ENCODE measurements around the gene PEX14. TPM values are rescaled to one million over a fixed set of nuclear protein-coding genes. Genes with fewer than 3 reads are reported as not detected.

Gene PEX14
- total RNA-seq, 1 donor from 2014 or later = 17.4 TPM

DNA sequence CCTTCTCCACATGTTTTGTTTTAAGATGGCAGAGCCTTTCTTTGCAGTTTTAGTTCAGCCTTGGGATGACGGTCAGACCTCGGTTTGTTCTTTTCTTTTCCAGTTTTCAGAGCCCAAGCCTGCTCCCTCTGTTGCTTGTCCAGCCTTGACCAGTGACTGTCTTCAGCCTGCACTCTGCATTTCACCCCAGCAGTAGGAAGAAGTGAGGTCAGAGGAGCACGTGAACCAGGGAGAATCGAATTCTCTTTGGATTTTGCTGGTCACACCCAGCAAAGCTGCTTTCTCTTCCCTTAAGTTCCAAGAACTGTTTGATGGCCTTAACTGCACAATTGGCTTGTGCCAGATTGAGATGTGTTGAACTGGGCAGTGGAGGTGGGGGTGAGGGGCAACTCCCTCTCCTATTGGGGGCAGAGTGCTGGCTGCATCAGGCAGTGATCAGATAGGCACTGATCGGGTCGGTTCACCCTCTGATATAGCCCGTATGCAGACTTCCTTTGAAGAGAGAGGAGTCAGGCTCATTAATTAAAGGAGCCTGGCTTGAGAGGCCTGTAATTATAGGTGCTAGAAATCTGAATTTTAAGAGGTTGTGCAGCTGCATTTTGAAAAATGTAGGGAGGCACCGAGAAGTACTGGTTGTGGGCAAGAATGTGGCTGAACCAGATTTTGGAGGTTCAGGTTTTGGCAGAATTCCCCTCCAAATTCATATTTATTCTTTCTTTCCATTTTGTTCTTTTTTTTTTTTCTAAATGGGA lies 42.4 kb downstream of the PEX14 start:
- TF ChIP-seq, protein P1, sequence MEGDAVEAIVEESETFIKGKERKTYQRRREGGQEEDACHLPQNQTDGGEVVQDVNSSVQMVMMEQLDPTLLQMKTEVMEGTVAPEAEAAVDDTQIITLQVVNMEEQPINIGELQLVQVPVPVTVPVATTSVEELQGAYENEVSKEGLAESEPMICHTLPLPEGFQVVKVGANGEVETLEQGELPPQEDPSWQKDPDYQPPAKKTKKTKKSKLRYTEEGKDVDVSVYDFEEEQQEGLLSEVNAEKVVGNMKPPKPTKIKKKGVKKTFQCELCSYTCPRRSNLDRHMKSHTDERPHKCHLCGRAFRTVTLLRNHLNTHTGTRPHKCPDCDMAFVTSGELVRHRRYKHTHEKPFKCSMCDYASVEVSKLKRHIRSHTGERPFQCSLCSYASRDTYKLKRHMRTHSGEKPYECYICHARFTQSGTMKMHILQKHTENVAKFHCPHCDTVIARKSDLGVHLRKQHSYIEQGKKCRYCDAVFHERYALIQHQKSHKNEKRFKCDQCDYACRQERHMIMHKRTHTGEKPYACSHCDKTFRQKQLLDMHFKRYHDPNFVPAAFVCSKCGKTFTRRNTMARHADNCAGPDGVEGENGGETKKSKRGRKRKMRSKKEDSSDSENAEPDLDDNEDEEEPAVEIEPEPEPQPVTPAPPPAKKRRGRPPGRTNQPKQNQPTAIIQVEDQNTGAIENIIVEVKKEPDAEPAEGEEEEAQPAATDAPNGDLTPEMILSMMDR (IDR thresholded peaks at IDR 0.05) = no peak
- H3K27me3 Mint-ChIP-seq (ENCODE audit: low read depth) = no peaks in the 10 kb centered on the region
- DNase-seq (ENCODE audit: low spot score) = no peak
- peaks cover 2% of the 10 kb centered on the region for H3K36me3 Mint-ChIP-seq (ENCODE audit: low read depth)
- no peaks in the 10 kb centered on the region for H3K9me3 Mint-ChIP-seq (ENCODE audit: low read depth)
- peaks cover 28% of the 10 kb centered on the region for H3K4me1 Mint-ChIP-seq (ENCODE audit: low read depth)
- no peak overlapping the region for H3K27ac Mint-ChIP-seq (ENCODE audit: unreplicated experiment)
- no peak overlapping the region for H3K4me3 Mint-ChIP-seq (ENCODE audit: unreplicated experiment)

DNA sequence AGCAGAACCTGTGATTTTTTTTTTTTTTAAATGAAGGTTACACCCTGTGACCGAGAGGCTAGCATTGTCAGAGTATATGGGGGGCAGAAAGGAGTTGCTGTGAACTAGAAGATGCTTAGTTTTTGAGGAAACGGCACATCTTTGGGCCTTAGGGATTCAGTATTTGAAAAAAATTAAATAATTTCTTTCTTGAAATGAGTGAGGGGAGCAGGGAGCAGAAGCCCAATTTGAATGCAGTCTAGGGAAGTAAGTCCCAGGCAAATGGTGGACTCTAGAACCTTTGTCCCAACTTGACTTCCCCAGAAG lies 42.9 kb downstream of the PEX14 start:
- Mint-ChIP-seq H3K27me3 (ENCODE audit: low read depth) (no peaks in the 10 kb centered on the region), H3K9me3 (ENCODE audit: low read depth) (no peaks in the 10 kb centered on the region), H3K4me1 (ENCODE audit: low read depth) (peaks cover 28% of the 10 kb centered on the region), H3K36me3 (ENCODE audit: low read depth) (peaks cover 2% of the 10 kb centered on the region), H3K27ac (ENCODE audit: unreplicated experiment) (no peak overlapping the region), H3K4me3 (ENCODE audit: unreplicated experiment) (no peak overlapping the region)
- TF ChIP-seq, protein P1 (IDR thresholded peaks at IDR 0.05) = no peak
- no peak for DNase-seq (ENCODE audit: low spot score)

DNA sequence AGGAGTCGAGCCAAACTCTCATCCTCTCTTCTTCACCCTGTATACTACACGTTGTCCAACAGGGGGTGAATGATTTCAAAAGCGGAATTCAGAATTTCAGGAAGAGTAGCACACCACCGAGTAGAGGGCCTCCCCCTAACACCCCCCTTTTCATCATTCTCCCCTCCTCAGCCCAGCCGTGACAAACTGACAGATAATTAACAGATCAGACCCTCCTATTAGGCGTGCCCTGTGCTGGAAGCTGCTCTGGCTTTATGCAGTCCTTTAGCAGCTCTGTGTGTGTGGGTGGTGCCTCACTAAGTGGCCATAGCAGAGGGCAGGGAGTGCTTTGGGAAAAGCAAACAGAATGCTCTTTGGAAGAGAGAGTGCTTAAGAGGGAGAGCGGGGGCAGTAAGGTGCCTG lies 44.3 kb downstream of the PEX14 start:
- H3K9me3 Mint-ChIP-seq (ENCODE audit: low read depth) = no peaks in the 10 kb centered on the region
- H3K4me3 Mint-ChIP-seq (ENCODE audit: unreplicated experiment) = no peak overlapping the region
- DNase-seq (ENCODE audit: low spot score) = no peak
- H3K36me3 Mint-ChIP-seq (ENCODE audit: low read depth) = peaks cover 2% of the 10 kb centered on the region
- TF ChIP-seq, protein P1 (IDR thresholded peaks at IDR 0.05) = peak; percentile 28
- H3K4me1 Mint-ChIP-seq (ENCODE audit: low read depth) = peaks cover 19% of the 10 kb centered on the region
- no peak overlapping the region for H3K27ac Mint-ChIP-seq (ENCODE audit: unreplicated experiment)
- no peaks in the 10 kb centered on the region for H3K27me3 Mint-ChIP-seq (ENCODE audit: low read depth)

DNA sequence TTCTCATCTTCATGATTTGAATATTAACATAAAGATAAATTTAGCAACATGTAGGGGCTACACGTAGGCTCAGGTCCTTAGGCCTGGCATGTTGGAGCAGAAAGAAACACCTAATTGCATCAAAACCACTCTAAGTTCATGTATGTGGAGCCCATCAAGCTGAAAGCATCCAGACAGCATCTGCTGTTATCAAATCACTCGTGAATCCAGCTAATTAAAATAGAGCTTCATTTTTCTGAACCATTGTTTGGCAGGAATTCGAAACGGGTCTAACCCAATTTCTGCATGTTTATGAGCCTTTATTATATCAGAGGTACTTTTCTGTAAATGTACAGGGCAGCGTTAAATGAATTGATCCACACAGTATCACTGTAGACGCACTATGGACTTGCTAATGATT lies 45.7 kb downstream of the PEX14 start:
- no peak for DNase-seq (ENCODE audit: low spot score)
- TF ChIP-seq, protein P1 (IDR thresholded peaks at IDR 0.05) = no peak
- H3K27me3 Mint-ChIP-seq (ENCODE audit: low read depth) = no peaks in the 10 kb centered on the region
- no peak overlapping the region for H3K4me3 Mint-ChIP-seq (ENCODE audit: unreplicated experiment)
- peaks cover 2% of the 10 kb centered on the region for H3K36me3 Mint-ChIP-seq (ENCODE audit: low read depth)
- no peak overlapping the region for H3K27ac Mint-ChIP-seq (ENCODE audit: unreplicated experiment)
- peaks cover 10% of the 10 kb centered on the region for H3K4me1 Mint-ChIP-seq (ENCODE audit: low read depth)
- H3K9me3 Mint-ChIP-seq (ENCODE audit: low read depth) = no peaks in the 10 kb centered on the region

DNA sequence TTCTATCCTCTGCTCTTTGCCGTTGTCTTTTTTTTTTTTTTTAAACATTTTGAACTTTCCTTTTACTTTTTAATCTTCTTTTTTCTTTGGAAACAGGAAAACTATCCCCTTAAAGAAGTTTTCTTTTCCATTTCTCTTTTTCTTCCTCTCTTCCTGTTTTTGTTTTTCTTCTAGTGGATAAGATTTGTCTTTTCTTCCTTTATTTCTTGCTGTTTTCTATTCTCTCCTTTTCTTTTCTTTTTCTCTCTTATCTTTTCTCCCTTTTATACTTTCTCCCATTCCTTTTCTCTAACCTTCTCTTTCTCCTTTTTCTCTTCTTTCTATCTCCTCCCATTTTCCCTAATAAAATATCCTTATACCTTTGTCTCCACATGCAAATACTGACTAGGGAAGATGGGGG lies 46.2 kb downstream of the PEX14 start:
- Mint-ChIP-seq H3K9me3 (ENCODE audit: low read depth) (no peaks in the 10 kb centered on the region), H3K4me1 (ENCODE audit: low read depth) (peaks cover 7% of the 10 kb centered on the region), H3K4me3 (ENCODE audit: unreplicated experiment) (no peak overlapping the region), H3K36me3 (ENCODE audit: low read depth) (peaks cover 2% of the 10 kb centered on the region), H3K27me3 (ENCODE audit: low read depth) (no peaks in the 10 kb centered on the region), H3K27ac (ENCODE audit: unreplicated experiment) (no peak overlapping the region)
- DNase-seq (ENCODE audit: low spot score) = no peak
- TF ChIP-seq, protein P1 (IDR thresholded peaks at IDR 0.05) = no peak

Measured in chondrocyte (in vitro differentiated cells).